ENCODE data around the gene PINK1.

The PINK1 gene

GRCh38 chr1:20700636-20701215 is 67.5 kb downstream of the PINK1 start:
- WGBS (ENCODE audit: insufficient coverage, insufficient read length), result no CpG with 5 or more reads among the region's 17 CpGs
- Histone ChIP-seq H3K4me3 (ENCODE audit: low read length) (no peak overlapping the region), H3K36me3 (ENCODE audit: control insufficient read depth, insufficient read depth, low read length) (no peaks in the 10 kb centered on the region)

More at GRCh38 chr1:20700636-20701215, 67.5 kb downstream of the PINK1 start:
- H3K4me1 ChIP-seq (ENCODE audit: control insufficient read depth, insufficient read depth, low read length), result peaks cover 6% of the 10 kb centered on the region
- H3K27ac ChIP-seq (ENCODE audit: low read length), result no peak overlapping the region
- no peaks in the 10 kb centered on the region for H3K9me3 ChIP-seq (ENCODE audit: control insufficient read depth, insufficient read depth, low read length)
- H3K27me3 ChIP-seq (ENCODE audit: control insufficient read depth, insufficient read depth, low read length), result no peaks in the 10 kb centered on the region
- DNase-seq (ENCODE audit: low read depth, low spot score), result no peak

All from iPS DF 6.9 (cell line).